ENCODE data around the gene TWIST1.
A peak's percentile ranks its signal among the peaks of the same experiment; 100 is the strongest.

The TWIST1 gene

GRCh38 chr7:19113002-19113350 is 4.5 kb downstream of the TWIST1 start:
- no peak for DNase-seq (ENCODE audit: low read depth)

- peak; percentile 72 for DNase-seq (ENCODE audit: low read depth)
Observed at GRCh38 chr7:19112274-19113001, 5.0 kb downstream of the TWIST1 start.

- no peak for DNase-seq (ENCODE audit: low read depth)
Observed at GRCh38 chr7:19111474-19112273, 5.8 kb downstream of the TWIST1 start.

DNA sequence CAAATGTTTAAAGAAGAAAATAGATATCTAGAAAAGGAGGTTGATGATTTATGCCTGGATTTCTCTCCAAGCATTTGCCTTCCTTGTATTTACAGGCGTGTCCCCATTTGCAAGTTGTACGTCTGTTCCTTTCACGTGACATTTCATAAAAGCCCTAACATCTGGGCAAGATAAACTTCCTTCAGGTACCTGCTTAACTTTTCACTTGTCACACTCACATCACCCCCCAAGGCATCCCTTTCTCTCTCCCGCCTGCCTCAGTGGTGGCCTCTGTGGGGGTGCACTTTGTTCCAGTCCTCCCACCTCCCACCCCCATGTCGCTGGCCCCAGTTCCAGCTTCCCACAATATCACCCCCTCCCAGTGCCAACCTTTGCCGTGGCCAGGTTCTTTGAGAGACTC is 6.7 kb downstream of the TWIST1 start:
- no peak for DNase-seq (ENCODE audit: low read depth)

DNA sequence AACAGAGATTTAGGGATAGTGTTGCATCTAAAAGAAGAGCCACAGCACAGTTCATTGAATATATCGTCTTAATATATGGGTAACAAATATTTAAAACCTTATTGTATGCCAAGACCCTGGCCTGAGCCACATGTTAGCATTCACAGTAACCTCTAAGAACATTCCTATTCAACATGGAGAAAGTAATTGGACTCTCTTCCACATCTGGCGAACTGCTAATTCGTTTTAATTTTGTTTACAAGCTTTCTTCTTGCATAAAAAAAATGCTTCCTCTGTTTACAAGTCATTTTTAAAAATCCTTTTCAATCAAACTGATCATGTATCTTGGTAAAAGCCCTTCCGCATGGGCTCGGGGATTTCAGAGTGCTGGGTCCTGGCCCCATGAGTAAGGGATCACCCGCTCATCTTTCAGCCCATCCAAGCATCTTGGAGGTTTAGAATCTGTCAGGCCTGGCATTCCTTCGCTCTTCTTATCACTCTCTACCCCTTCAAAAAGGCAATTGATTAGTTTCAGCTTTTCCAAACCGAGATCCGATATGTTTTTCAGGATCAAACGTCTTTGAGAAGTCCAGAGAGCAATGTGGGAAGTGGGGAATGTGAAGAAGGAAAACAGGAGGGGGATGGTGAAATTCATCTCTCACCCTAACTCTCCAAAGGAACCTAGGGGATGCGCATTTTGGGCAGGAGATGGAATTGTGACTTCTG is 7.3 kb downstream of the TWIST1 start:
- DNase-seq (ENCODE audit: low read depth) = no peak

- no peak for DNase-seq (ENCODE audit: low read depth)
Observed at GRCh38 chr7:19109000-19109946, 8.2 kb downstream of the TWIST1 start.

- peak; percentile 67 for DNase-seq (ENCODE audit: low read depth)
Observed at GRCh38 chr7:19107356-19108146, 9.9 kb downstream of the TWIST1 start.

DNA sequence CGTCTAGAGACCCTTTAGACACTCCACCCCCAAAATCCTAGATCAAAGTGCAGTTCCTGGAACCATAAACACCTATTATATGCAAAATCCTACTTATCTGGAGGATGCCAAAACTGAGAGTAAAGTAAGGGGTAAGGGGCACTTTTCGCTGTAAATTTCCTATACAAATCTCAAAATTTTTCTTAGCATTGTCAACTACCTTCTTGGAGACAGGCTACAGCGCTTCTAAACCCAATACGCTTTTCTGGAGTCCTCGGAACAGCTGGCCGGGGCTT is 10.4 kb downstream of the TWIST1 start:
- no peak for DNase-seq (ENCODE audit: low read depth)

- no peak for DNase-seq (ENCODE audit: low read depth)
Observed at GRCh38 chr7:19106241-19107080, 11.0 kb downstream of the TWIST1 start.

- DNase-seq (ENCODE audit: low read depth) = no peak
Observed at GRCh38 chr7:19105546-19105945, 11.9 kb downstream of the TWIST1 start.

DNA sequence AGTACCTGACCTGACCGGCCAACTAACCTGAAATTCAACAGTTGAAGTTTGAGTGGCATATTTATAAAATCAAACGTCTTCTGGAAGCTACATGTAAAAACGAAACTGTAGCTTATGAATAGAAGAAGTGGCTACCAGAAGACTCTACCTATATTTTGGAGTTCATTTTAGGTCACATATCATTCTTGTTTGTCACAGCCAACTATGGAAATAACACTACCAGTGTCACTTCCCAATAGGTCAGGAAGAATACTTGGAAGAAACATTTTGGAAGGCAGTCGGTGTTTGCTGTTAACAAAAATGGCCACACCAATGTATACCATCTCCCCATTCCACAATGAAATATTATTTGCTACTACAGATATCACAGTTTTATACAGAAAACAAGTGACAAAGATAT is 12.6 kb downstream of the TWIST1 start:
- DNase-seq (ENCODE audit: low read depth) = no peak

DNA sequence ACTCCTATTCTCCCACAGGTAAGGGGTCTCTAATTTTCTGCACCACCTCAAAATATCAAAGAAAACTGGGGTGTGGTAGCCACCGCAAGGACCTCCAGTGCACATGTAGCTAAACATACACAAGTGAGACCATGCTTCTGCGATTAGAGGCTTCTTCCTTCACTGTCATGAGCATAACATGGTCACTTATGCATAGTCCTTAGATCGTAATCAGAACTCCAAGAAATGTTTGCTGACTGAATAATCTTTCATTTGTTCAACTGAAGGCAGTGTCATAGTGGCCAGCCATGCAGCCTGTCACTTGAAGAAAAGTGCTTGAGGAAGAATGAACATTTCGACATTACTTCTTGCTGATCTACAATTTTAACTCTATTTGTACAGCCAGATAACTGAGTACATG is 14.6 kb downstream of the TWIST1 start:
- no peak for DNase-seq (ENCODE audit: low read depth)

DNA sequence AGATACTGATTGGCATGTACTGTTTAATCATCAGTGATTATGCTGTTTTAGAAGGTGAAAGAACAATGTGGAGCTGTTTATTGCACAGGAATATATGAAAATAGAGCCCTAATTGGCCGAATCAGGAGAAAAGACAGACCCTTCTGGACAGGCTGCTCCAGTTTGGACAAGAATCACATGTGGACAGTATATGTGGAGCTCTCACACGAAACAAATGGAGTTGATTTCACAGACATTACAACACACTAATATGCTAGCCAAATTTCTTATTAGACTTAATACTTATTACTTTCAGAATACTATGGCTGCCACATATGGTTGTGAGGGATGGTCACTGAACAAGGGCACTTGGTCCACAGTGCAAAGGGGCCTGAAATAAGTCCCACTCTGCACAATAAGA is 15.5 kb downstream of the TWIST1 start:
- no peak for DNase-seq (ENCODE audit: low read depth)

GRCh38 chr7:19101472-19101871 is 16.0 kb downstream of the TWIST1 start:
- no peak for DNase-seq (ENCODE audit: low read depth)

GRCh38 chr7:19099924-19100323 is 17.5 kb downstream of the TWIST1 start:
- no peak for DNase-seq (ENCODE audit: low read depth)

DNA sequence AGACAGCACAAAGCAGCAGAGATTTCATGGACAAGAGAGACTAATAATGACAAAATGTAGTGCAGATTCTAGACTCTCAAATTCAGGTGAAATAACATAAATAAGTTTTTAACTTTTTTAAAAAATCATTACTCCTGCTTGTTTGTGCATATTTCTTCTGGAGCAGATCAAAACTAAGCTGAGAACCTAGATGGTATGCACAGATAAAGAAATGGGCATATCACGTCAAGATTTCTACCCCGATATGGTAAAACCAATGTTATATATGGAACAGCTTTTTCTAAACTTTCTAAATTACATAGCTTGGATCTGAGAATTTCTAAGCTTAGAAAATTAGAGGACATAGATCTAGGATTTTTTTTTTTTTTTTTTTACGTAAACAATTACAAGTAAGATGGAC is 18.2 kb downstream of the TWIST1 start:
- no peak for DNase-seq (ENCODE audit: low read depth)

DNA sequence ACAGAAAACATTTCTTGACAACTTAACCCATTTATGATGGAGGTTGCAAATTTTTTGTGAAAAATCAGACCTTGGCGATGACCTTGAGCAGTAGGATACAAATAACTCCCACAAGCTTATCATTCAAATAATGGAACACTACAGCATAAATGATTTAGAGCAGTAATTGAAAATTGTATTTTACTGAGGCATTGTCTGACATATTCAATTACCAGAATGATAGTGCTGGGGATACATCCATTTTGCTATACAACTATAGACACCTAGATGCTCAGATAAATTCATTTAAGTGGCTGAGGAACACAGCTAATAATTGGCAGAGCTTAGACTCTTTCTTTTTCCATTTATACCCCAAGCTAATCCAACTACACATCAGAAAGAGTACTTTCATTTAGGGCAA is 18.9 kb downstream of the TWIST1 start:
- DNase-seq (ENCODE audit: low read depth) = no peak

GRCh38 chr7:19097165-19098055 is 20.0 kb downstream of the TWIST1 start:
- DNase-seq (ENCODE audit: low read depth) = no peak

DNA sequence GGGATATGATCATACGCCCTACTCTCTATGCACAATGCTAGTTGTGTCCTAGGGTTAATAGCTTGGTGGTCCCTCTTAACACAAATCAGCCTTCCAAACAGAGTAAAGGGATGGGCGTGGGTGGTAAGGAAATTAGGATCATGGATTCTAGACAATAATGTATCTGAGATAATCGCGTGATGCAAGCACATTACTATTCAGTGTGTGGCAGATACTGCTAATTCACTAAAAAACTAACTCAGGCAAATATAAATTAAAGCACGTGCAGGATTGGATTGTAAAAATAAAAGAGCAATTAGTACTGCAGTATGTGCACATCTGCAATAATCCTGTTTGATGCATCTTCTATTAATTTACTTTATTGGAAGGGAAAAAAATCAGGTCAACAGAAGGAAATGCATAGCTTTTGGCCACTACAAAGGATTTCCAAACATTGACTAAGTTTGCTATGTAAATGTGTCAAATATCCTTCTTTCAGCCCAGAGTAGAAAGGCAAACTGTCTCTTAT is 22.0 kb downstream of the TWIST1 start:
- DNase-seq (ENCODE audit: low read depth) = no peak

Data from fibroblast of the conjunctiva (primary cell).